Activated T-cell treated with anti-CD3 and anti-CD28 coated beads, Interleukin-2, amount 50 U/mL, for 72 hours (primary cell): Measurements from ENCODE around the gene RASSF1. TPM values are rescaled to one million over a fixed set of nuclear protein-coding genes. Genes with fewer than 3 reads are reported as not detected.
A peak's percentile ranks its signal among the peaks of the same experiment; 100 is the strongest.

Experiments used
- ATAC-seq, 2 donors: fragments of 150-1000 bp; cut with Tn5 transposase; replicated peaks in 1 of 2; 2 replicates each; pipeline ENCODE4 v1.10.0; 2021; ENCODE audit warnings: moderate library complexity in 2 of 2, mild to moderate bottlenecking in 1 of 2
- DNase-seq, 2 donors: peaks; one replicate each; pipeline ENCODE4 v3.0.0; 2021 to 2022; ENCODE audit warnings: mixed read lengths in 1 of 2
- H3K27ac Mint-ChIP-seq: one replicate; pipeline ENCODE4 v1.8.0; 2022; ENCODE audit warnings: mild to moderate bottlenecking, moderate library complexity, mixed read lengths
- H3K27me3 Mint-ChIP-seq: one replicate; pipeline ENCODE4 v1.8.0; 2022; ENCODE audit warnings: low read depth, mixed read lengths
- H3K36me3 Mint-ChIP-seq, 2 donors: one replicate each; pipeline ENCODE4 v1.8.0; 2022; ENCODE audit warnings: mixed read lengths in 2 of 2, mild to moderate bottlenecking in 1 of 2; ENCODE audit not compliant: insufficient read depth in 2 of 2
- H3K4me1 Mint-ChIP-seq: one replicate; pipeline ENCODE4 v1.8.0; 2022; ENCODE audit warnings: low read depth, mixed read lengths
- H3K4me3 Mint-ChIP-seq, 2 donors: one replicate each; pipeline ENCODE4 v1.8.0; 2022; ENCODE audit warnings: mild to moderate bottlenecking in 2 of 2, mixed read lengths in 2 of 2, moderate library complexity in 2 of 2
- H3K9me3 Mint-ChIP-seq, 2 donors: one replicate each; pipeline ENCODE4 v1.8.0; 2022; ENCODE audit warnings: mixed read lengths in 2 of 2
- total RNA-seq, 2 donors: library from RNA; stranded (reverse); gene quantifications; one replicate each; pipeline ENCODE4 v1.2.3, GENCODE V29; 2022

Gene RASSF1
- total RNA-seq, 2 donors from 2014 or later: 51.4 to 61.6 TPM

DNA sequence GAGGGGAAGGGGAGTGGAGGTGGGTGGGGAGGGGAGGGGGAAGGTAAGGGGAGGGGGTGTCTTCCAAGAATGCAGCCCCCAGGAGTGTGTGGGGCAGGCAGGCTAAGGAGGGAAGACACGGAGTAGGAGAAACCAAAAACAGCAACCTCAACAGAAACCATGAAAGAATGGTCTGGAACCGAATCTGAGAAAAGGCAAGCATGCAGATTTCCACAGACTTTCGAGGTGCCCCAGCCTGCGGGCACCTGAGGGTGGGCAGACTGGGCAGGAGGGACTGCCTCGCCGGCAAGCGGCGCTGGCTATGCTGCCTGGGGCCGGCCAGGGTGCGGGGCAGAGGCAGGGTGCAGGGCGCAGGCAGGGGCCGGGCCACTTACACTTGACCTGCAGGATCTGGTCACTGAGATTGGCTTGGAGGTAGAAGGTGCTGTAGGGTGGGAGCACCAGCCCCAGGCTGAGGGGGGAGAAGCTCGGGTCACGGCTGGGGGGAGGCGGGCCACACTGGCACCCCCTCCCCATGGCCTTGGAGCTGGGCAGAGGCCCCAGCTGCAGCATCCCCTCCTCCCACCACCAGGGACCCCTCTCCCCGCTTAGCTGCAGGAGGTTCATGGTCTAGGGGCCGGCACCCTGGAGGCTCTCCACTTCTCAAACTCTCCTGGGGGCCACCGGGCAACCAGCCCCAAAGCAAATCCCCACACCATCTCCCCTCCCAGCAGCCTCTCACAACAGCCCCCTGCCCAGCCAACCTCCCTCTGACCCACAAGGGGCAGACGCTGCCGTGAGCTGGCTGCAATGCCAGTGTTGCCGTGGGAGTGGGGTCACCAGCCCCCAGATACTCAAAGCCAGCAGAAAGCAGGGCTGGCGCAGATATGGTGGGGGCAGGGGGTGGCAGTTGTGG, 34.0 kb upstream of the RASSF1 start:
- Mint-ChIP-seq H3K4me1 (peaks cover 7% of the 10 kb centered on the region), H3K27me3 (no peaks in the 10 kb centered on the region), H3K4me3 (no peak overlapping the region), H3K9me3 (no peaks in the 10 kb centered on the region), H3K27ac (no peak overlapping the region), H3K36me3 (no peaks in the 10 kb centered on the region)
- ATAC-seq (no peak), DNase-seq (no peak)

DNA sequence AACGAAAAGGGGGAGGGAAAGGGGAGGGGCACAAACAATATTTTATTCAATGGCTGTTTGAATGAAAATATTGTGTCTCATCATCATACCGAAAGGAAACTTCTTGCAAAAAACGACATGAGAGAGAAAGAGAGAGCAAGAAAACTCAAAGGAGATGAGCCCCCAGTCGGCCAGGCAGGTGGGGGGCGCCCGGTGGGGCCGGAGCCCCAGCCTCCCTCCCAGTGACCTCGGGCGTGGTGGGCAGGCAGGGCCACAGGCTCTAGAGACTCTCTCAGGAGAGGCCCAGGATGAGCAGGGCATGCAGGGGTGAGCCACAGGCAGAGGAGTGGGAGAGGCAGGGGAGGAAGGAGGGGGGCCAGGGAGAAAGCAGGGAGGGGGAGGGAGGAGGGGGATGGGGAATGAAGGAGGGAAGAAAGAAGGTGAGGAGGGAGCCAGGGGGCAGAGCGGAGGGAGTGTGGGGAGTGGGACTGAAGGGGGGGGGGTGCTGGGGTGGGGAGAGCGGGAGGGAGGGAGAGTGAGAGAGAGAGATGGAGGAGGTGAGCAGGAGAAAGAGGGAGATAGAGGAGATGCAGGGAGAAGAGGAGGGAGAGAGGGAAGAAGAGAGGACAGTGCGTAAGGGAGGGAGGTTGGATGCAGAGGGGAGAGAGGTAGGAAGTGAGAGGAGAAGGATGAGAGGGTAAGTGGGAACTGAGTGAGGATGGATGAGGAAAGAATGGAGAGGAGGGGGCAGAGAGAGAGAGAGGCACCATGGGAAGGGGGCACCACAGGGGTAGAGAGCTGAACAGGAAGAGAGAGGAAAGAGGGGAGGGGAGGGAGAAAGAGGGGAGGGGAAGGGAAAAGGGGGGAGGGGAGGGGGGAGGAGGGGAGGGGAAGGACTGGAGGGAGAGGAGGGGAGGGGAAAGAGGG, 32.8 kb upstream of the RASSF1 start:
- Mint-ChIP-seq H3K4me3 (no peak overlapping the region), H3K4me1 (peaks cover 7% of the 10 kb centered on the region), H3K36me3 (no peaks in the 10 kb centered on the region), H3K27ac (no peak overlapping the region), H3K9me3 (no peaks in the 10 kb centered on the region), H3K27me3 (no peaks in the 10 kb centered on the region)
- DNase-seq: no peak
- ATAC-seq: no peak

DNA sequence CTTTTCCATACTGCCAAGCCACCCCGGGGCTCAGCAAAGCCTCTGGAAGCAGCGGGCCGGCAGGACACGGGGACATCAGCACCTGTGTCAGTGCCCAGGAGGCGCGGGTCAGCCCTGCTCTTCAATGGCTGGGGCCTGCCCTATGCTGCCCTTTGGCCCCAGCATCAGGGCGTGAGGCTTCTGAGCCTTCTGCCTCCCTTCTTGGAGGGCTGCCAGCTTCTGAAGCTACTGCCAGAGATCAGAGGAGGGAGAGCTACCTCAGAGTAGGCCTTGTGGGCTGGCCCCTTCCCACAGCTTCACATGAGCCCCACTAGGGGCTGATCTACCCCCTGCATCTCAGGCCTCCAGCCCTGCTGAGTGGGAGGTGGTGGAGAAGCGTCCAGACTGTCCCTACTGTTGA, 31.7 kb upstream of the RASSF1 start:
- ATAC-seq: no peak
- no peak overlapping the region for H3K4me3 Mint-ChIP-seq
- H3K27ac Mint-ChIP-seq: no peak overlapping the region
- H3K9me3 Mint-ChIP-seq: no peaks in the 10 kb centered on the region
- H3K27me3 Mint-ChIP-seq: no peaks in the 10 kb centered on the region
- DNase-seq: no peak
- peaks cover 7% of the 10 kb centered on the region for H3K4me1 Mint-ChIP-seq
- no peaks in the 10 kb centered on the region for H3K36me3 Mint-ChIP-seq

DNA sequence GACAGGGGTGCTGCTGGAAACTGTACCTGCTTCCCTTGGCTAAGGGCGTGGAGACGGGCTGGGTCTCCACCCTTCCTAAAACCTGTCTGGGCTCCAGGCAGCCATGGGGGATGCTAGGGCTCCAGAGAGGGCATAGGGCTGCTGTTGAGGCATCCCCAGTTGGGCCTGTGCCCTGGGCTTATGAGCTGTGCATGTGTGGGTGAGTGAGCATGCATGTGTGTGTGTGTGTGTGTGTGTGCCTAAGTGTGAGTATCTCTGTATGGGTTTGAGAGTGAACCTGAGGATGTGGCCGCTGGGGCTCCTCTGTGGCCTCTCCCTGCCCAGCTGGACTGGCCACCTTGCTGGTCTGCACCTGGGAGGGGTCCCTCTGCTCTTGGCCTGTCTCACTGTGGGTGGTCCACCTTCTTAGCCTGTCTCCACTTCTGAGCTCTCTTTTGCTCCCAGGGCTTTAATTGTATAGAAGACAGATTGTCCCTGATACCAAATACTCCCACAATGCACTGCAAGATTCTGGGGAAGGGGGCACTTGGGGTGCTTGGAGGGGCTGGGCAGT, 30.6 kb upstream of the RASSF1 start:
- DNase-seq (no peak), ATAC-seq (no peak)
- Mint-ChIP-seq H3K4me3 (no peak overlapping the region), H3K9me3 (no peaks in the 10 kb centered on the region), H3K36me3 (no peaks in the 10 kb centered on the region), H3K27me3 (no peaks in the 10 kb centered on the region), H3K4me1 (peaks cover 9% of the 10 kb centered on the region), H3K27ac (no peak overlapping the region)

DNA sequence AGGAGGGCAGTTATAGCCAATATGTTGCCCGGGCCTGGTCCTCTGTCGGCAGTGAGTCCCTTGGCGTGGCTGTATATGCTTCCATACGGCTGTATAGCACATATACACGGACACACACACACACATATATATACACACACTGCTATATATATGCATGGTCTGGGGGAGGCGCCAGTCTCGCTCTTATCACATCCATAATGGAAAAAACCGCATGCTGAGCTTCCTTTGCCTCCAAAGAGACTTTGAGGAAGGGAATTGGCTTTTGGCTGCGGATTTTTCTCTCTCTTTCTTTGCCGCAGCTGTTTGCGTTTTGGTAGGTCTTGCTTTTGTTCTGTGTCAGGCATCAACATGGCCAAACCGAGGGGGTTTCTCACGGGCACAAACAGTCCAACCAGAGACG, 30.0 kb upstream of the RASSF1 start:
- no peaks in the 10 kb centered on the region for H3K27me3 Mint-ChIP-seq
- H3K27ac Mint-ChIP-seq: no peak overlapping the region
- H3K9me3 Mint-ChIP-seq: no peaks in the 10 kb centered on the region
- DNase-seq (no peak), ATAC-seq (no peak)
- no peaks in the 10 kb centered on the region for H3K36me3 Mint-ChIP-seq
- H3K4me3 Mint-ChIP-seq: no peak overlapping the region
- peaks cover 15% of the 10 kb centered on the region for H3K4me1 Mint-ChIP-seq

DNA sequence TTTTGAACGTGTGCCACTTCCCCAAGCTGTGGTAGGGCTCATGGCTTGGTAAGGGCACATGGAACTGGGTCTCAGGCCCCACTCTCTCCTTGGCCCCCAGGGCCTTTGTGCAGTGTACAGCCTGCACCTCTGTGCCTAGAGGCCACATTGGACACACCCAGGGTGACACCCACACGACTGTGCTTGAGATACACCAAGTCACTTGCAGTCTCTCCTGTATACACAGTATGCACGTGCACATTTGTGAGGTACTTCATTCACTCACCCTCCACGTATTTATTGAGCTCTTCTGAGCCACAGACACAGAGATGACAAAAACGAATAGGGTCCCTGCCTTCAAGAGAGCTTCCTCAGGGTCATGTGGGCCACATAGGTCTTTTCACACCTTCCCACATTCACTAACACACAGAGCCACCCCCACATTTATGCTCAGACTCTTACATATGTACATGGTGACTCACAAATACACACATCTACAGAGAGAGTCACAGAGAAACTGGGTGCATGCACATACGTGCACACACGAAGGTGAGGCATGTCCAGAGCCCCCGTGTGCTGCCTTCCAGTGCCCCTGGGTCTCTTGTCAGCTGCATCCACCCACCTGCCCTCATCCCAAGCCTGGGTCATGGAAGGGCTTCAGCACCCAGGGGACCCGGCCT, 28.5 kb upstream of the RASSF1 start:
- Mint-ChIP-seq H3K27me3 (no peaks in the 10 kb centered on the region), H3K9me3 (no peaks in the 10 kb centered on the region), H3K4me3 (no peak overlapping the region), H3K4me1 (peaks cover 24% of the 10 kb centered on the region), H3K36me3 (no peaks in the 10 kb centered on the region), H3K27ac (no peak overlapping the region)
- DNase-seq: no peak
- ATAC-seq: no peak

DNA sequence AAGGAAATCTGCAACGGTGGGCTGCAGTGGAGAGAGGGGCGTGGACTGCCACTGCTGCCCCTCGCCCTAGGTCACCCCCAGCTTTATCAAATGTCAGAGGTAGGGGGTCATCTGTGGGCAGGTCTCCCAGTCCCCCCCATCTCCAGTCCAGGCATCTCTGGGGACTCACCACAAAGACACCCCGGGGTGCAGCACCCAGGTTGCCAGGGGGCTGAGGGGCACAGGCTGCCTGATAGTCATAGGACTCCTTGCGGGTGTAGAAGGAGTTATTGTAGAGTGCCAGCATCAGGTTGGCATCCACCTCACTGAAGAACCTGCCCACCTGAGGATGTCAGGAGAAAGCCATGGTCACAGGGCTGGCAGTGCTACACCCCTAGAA, 25.2 kb upstream of the RASSF1 start:
- Mint-ChIP-seq H3K27me3 (no peaks in the 10 kb centered on the region), H3K4me1 (peaks cover 17% of the 10 kb centered on the region), H3K9me3 (no peaks in the 10 kb centered on the region), H3K4me3 (peak overlapping the region; percentile 89 to 94), H3K36me3 (no peaks in the 10 kb centered on the region), H3K27ac (no peak overlapping the region)
- ATAC-seq (no peak), DNase-seq (no peak)

DNA sequence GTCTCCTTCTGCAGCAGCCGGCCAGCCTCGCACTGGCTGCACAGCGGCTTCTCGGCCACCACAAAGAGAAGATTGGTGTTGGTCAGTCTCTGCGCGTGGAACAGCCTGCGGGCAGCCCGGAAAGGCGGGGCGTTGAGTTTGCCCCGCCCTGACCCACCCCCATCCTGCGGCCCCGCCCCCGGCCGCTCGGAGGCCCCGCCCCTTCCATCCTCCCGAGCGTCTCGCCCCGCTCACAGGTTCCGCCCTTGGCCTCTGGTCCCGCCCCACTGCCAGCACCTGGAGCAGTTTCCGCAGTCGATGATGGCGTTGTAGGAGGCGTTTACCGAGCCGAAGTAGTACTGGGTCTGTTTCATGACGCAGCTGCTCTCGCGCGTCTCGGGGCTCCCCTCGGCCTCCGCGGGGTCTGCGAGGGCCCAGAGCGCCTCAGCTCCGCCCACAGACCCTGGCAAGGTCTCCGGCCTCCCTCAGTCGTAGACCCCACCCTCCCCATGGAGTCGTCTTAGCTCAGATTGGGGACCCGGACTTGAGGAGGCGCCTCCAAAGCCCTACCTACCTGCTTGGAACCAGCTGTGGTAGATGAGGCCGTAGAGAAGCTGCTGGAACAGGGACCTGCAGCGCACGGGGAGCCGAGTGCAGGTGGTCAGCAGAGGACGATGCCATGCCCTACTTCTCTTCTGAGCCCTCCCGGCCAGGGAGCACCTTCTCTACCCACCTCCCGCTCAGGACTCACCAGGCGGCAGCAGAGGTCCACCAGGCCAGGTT, 24.6 kb upstream of the RASSF1 start:
- H3K4me1 Mint-ChIP-seq: peaks cover 18% of the 10 kb centered on the region
- DNase-seq: peak; percentile 93 to 97
- peak overlapping the region; percentile 89 to 94 for H3K4me3 Mint-ChIP-seq
- H3K9me3 Mint-ChIP-seq: no peaks in the 10 kb centered on the region
- peak; percentile 97 to 98 for ATAC-seq
- no peaks in the 10 kb centered on the region for H3K36me3 Mint-ChIP-seq
- H3K27ac Mint-ChIP-seq: peak overlapping the region; percentile 68
- H3K27me3 Mint-ChIP-seq: no peaks in the 10 kb centered on the region

DNA sequence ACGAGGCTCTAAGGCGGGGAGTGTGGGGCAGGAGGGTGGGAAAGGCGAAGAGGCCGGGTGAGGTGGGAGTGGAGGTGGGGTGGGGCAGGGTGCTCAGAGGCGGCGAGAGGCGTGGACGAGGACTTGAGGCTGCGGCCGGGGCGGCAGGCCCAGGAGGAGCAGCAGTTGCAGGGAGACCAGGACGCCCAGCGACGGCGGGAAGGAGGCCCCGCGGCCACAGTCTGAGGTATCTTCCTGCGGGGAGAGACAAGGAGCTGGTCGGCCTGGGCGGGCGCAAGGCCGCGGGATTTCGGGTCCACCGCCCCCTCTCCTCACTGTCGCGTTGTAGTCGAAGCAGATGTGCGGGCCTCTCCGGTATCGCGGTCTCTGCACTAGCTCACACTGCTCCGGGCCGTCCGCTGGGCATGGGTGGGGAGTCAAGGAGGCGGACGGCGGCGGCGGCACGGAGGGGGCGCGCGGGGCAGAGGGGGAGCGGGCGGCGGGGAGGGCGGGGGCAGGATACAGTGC, 24.0 kb upstream of the RASSF1 start:
- no peaks in the 10 kb centered on the region for H3K27me3 Mint-ChIP-seq
- H3K36me3 Mint-ChIP-seq: no peaks in the 10 kb centered on the region
- peak overlapping the region; percentile 89 to 94 for H3K4me3 Mint-ChIP-seq
- H3K4me1 Mint-ChIP-seq: peaks cover 24% of the 10 kb centered on the region
- ATAC-seq: peak; percentile 35 to 38
- DNase-seq: no peak
- no peak overlapping the region for H3K27ac Mint-ChIP-seq
- H3K9me3 Mint-ChIP-seq: no peaks in the 10 kb centered on the region

DNA sequence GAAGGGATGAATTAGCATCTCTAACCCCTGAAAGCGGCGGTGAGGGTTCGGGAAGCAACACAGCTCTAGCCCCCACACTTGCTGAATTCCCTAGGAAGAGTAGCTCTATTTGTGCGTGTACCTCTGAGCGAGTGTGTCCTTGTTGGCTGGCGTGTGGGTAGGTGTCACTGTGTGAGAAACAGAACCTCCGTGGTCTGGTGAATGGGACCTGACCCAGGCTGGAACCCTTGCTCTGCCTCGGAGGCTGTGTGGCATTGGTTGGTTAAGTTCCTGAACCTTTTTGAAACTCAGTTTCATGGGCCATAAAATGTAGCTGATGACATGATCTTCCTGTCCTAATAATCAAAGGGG, 19.1 kb upstream of the RASSF1 start:
- peaks cover 4 to 10% of the 10 kb centered on the region in 2 donors for H3K36me3 Mint-ChIP-seq
- no peaks in the 10 kb centered on the region for H3K27me3 Mint-ChIP-seq
- peak overlapping the region; percentile 98 for H3K27ac Mint-ChIP-seq
- no peaks in the 10 kb centered on the region for H3K9me3 Mint-ChIP-seq
- peaks cover 50% of the 10 kb centered on the region for H3K4me1 Mint-ChIP-seq
- peak overlapping the region; percentile 90 to 97 for H3K4me3 Mint-ChIP-seq
- peak in 1 of 2 donors; percentile 18 for ATAC-seq
- DNase-seq: no peak

DNA sequence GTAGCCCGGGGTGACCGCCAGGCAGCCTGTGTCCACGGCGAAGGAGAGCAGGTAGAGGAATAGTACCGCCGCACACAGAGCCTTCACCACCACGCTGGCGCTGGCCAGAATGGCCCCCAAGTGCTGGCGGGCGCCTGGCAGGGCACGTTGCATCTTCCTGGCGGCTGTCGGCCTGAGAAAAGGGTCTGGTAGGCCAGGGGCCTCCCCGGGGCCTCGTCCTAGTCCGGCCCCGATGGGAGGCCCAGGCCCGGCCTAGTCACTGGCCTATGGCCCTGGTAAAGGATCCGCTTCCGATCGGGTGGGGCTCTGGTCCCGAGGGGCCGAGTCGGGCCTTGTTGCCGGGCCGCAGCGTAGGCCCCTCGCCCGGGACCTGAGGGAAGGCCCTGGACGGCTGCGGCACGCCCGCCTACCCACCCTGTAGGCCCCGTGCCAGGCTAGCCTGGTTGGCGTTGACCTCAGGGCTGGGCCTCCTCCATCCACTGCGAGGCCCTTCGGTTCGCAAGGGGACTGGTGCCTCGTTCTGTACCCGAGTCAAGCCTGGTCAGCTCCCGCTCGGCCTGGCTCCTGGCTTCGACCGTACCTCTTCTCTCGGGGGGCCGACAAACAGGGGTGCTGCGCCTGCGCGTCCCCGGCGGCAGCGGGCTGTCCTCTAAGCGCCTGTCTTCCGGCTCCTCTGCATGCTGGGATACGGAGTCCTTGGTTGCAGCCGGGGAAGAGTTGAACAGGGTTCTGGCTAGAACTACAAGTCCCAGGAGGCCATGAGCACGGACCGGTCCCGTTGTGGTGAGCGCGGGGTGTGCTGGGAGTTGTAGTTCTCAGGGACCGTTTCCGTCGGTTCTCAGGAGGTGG, 18.5 kb upstream of the RASSF1 start, which contains the start of gene TMEM115:
Gene TMEM115, minus strand, starts transcription at position 611 of the 849 bp plus-strand sequence. Its CDS starts 458 bp downstream, at position 153.
- Mint-ChIP-seq H3K27ac (peak within 1 kb of the TSS; percentile 98), H3K4me1 (peaks cover 44% of the 10 kb centered on the region), H3K27me3 (no peaks in the 10 kb centered on the region), H3K4me3 (peak within 1 kb of the TSS; percentile 90 to 97), H3K9me3 (no peaks in the 10 kb centered on the region), H3K36me3 (peaks cover 6 to 10% of the 10 kb centered on the region in 2 donors)
- ATAC-seq: peak; percentile 100
- peak; percentile 95 to 96 for DNase-seq
